Stomach (tissue), 4 donors: ENCODE measurements around the gene GIPC3.

ENCODE experiments used
- EP300 ChIP-seq: sonication (generic); formaldehyde crosslinking; IDR thresholded peaks from one replicate; pipeline ENCODE4 v1.6.1; 2017; ENCODE audit warnings: antibody characterized with exemption
- TF ChIP-seq, protein P1 (sequence below), 7 experiments: fragments of 450-650 bp in 4 of 7; fragments of 200-600 bp in 3 of 7; sonication (generic) in 3 of 7; IDR thresholded peaks; one replicate each; pipeline ENCODE4 v1.5.1; 2016 to 2019; ENCODE audit warnings: antibody characterized with exemption in 7 of 7, control low read depth in 2 of 7, mild to moderate bottlenecking in 1 of 7

- TF ChIP-seq EP300: no peak
- TF ChIP-seq, protein P1, sequence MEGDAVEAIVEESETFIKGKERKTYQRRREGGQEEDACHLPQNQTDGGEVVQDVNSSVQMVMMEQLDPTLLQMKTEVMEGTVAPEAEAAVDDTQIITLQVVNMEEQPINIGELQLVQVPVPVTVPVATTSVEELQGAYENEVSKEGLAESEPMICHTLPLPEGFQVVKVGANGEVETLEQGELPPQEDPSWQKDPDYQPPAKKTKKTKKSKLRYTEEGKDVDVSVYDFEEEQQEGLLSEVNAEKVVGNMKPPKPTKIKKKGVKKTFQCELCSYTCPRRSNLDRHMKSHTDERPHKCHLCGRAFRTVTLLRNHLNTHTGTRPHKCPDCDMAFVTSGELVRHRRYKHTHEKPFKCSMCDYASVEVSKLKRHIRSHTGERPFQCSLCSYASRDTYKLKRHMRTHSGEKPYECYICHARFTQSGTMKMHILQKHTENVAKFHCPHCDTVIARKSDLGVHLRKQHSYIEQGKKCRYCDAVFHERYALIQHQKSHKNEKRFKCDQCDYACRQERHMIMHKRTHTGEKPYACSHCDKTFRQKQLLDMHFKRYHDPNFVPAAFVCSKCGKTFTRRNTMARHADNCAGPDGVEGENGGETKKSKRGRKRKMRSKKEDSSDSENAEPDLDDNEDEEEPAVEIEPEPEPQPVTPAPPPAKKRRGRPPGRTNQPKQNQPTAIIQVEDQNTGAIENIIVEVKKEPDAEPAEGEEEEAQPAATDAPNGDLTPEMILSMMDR (IDR thresholded peaks at IDR 0.05): no peak
These were observed 51.7 kb downstream of the GIPC3 start for GRCh38 chr19:3636962-3637361.
